HepG2 (cell line): ENCODE data around the gene FBXO9. TPM values are rescaled to one million over a fixed set of nuclear protein-coding genes. Genes with fewer than 3 reads are reported as not detected.
A peak's percentile ranks its signal among the peaks of the same experiment; 100 is the strongest.

Experiments
- ARID2 ChIP-seq: sonication (generic); formaldehyde crosslinking; IDR thresholded peaks from 2 replicates; pipeline ENCODE4 v1.8.1; 2022; ENCODE audit warnings: mild to moderate bottlenecking, missing genetic modification reagents, borderline replicate concordance
- GPN1 ChIP-seq: sonication (generic); formaldehyde crosslinking; IDR thresholded peaks from 2 replicates; pipeline ENCODE4 v1.5.1; 2020; ENCODE audit warnings: missing genetic modification reagents, borderline replicate concordance
- IRX3 ChIP-seq: sonication (generic); formaldehyde crosslinking; IDR thresholded peaks from 2 replicates; pipeline ENCODE4 v1.8.1; 2023; ENCODE audit warnings: mild to moderate bottlenecking, low read depth, missing genetic modification reagents, borderline replicate concordance
- MXI1 ChIP-seq: IDR thresholded peaks from 3 replicates; pipeline ENCODE4 v1.6.1; 2012; ENCODE audit warnings: low read depth, low read length, inconsistent platforms, borderline replicate concordance
- NCOR1 ChIP-seq: fragments of 200-600 bp; sonication (generic); IDR thresholded peaks from 2 replicates; pipeline ENCODE4 v1.7.0; 2017; ENCODE audit warnings: antibody characterized with exemption, low read length, borderline replicate concordance
- NFE2 ChIP-seq: sonication (generic); formaldehyde crosslinking; IDR thresholded peaks from 2 replicates; pipeline ENCODE4 v1.4.0; 2020; ENCODE audit warnings: missing genetic modification reagents
- NFYB ChIP-seq: sonication (generic); formaldehyde crosslinking; IDR thresholded peaks from 2 replicates; pipeline ENCODE4 v1.4.0; 2020; ENCODE audit warnings: missing genetic modification reagents
- NR2F1 ChIP-seq, 2 experiments: fragments of 450-650 bp in 1 of 2; formaldehyde crosslinking in 1 of 2; IDR thresholded peaks; 2 replicates each; pipeline versions ENCODE4 v1.5.0 to v1.6.1; 2016 to 2020; ENCODE audit warnings: mild to moderate bottlenecking in 1 of 2, missing compliant biosample characterization in 1 of 2, missing genetic modification reagents in 1 of 2, moderate library complexity in 1 of 2
- PHF8 ChIP-seq: sonication (generic); formaldehyde crosslinking; IDR thresholded peaks from 2 replicates; pipeline ENCODE4 v1.5.0; 2020; ENCODE audit warnings: missing genetic modification reagents
- POGZ ChIP-seq: sonication (generic); formaldehyde crosslinking; IDR thresholded peaks from 2 replicates; pipeline ENCODE4 v1.4.0; 2020; ENCODE audit warnings: mild to moderate bottlenecking, missing genetic modification reagents
- RFXANK ChIP-seq: IDR thresholded peaks from 2 replicates; pipeline ENCODE4 v1.6.1; 2016
- SALL1 ChIP-seq: sonication (generic); formaldehyde crosslinking; IDR thresholded peaks from 2 replicates; pipeline ENCODE4 v1.8.0; 2022; ENCODE audit warnings: mild to moderate bottlenecking, missing genetic modification reagents
- SOX5 ChIP-seq: IDR thresholded peaks from 2 replicates; pipeline ENCODE4 v1.6.1; 2016; ENCODE audit warnings: borderline replicate concordance
- TOE1 ChIP-seq: sonication (generic); formaldehyde crosslinking; IDR thresholded peaks from 2 replicates; pipeline ENCODE4 v1.4.0; 2020; ENCODE audit warnings: mild to moderate bottlenecking, missing genetic modification reagents
- ZFP62 ChIP-seq: sonication (generic); formaldehyde crosslinking; IDR thresholded peaks from 2 replicates; pipeline ENCODE4 v1.4.0; 2020; ENCODE audit warnings: missing genetic modification reagents
- ZNF460 ChIP-seq: sonication (generic); formaldehyde crosslinking; IDR thresholded peaks from 2 replicates; pipeline ENCODE4 v1.5.1; 2020; ENCODE audit warnings: missing genetic modification reagents, mild to moderate bottlenecking, borderline replicate concordance
- ZNF549 ChIP-seq: sonication (generic); formaldehyde crosslinking; IDR thresholded peaks from 2 replicates; pipeline ENCODE4 v1.5.0; 2020; ENCODE audit warnings: missing genetic modification reagents
- ZNF589 ChIP-seq: sonication (generic); formaldehyde crosslinking; conservative IDR thresholded peaks from 2 replicates; pipeline ENCODE4 v1.8.0; 2022; ENCODE audit warnings: mild to moderate bottlenecking, moderate library complexity, missing genetic modification reagents
- ZNF678 ChIP-seq: sonication (generic); formaldehyde crosslinking; IDR thresholded peaks from 2 replicates; pipeline ENCODE4 v1.4.0; 2020; ENCODE audit warnings: mild to moderate bottlenecking, missing genetic modification reagents
- ZNF781 ChIP-seq: sonication (generic); formaldehyde crosslinking; IDR thresholded peaks from 2 replicates; pipeline ENCODE4 v1.5.1; 2020; ENCODE audit warnings: borderline replicate concordance, mild to moderate bottlenecking, missing genetic modification reagents; ENCODE audit errors: not compliant biosample characterization
- polyA plus RNA-seq, 8 experiments: library from polyadenylated mRNA; depleted of rRNA in 3 of 8; stranded (reverse) in 7 of 8; unstranded in 1 of 8; fragments of >200 nt; fragmentation: Illumina TruSeq in 4 of 8; extraction: Trizol in 4 of 8; gene quantifications; 2 replicates each; pipeline versions ENCODE4 v1.2.1 to v1.2.3, GENCODE V29; 2011 to 2016; ENCODE audit warnings: low read depth in 4 of 8, missing spikeins in 1 of 8, mixed read lengths in 1 of 8; ENCODE audit not compliant: insufficient read depth in 1 of 8
- total RNA-seq, 5 experiments: library from RNA; depleted of rRNA; stranded (reverse); fragments of >200 nt; fragmentation: Illumina TruSeq; extraction: Trizol; gene quantifications; 2 replicates each; pipeline ENCODE4 v1.2.3, GENCODE V29; 2016; ENCODE audit warnings: low read depth in 1 of 5
- TF ChIP-seq, protein P1 (sequence below): sonication (generic); formaldehyde crosslinking; IDR thresholded peaks from 2 replicates; pipeline ENCODE4 v1.5.0; 2020; ENCODE audit warnings: missing genetic modification reagents
- TF ChIP-seq, protein P2 (sequence below): sonication (generic); formaldehyde crosslinking; IDR thresholded peaks from 2 replicates; pipeline ENCODE4 v1.4.0; 2020; ENCODE audit warnings: missing genetic modification reagents, borderline replicate concordance
- TF ChIP-seq, protein P3 (sequence below): IDR thresholded peaks from 2 replicates; pipeline ENCODE4 v1.6.1; 2016; ENCODE audit warnings: mild to moderate bottlenecking
- TF ChIP-seq, protein P4 (sequence below): sonication (generic); formaldehyde crosslinking; IDR thresholded peaks from 2 replicates; pipeline ENCODE4 v1.4.0; 2020; ENCODE audit warnings: missing genetic modification reagents

FBXO9 gene
- total and polyA plus RNA-seq, 2 of the 13 experiments (the other 11 are each of a cell fraction or from before 2014, with no cell fraction given): 64.3 to 98.4 TPM

DNA sequence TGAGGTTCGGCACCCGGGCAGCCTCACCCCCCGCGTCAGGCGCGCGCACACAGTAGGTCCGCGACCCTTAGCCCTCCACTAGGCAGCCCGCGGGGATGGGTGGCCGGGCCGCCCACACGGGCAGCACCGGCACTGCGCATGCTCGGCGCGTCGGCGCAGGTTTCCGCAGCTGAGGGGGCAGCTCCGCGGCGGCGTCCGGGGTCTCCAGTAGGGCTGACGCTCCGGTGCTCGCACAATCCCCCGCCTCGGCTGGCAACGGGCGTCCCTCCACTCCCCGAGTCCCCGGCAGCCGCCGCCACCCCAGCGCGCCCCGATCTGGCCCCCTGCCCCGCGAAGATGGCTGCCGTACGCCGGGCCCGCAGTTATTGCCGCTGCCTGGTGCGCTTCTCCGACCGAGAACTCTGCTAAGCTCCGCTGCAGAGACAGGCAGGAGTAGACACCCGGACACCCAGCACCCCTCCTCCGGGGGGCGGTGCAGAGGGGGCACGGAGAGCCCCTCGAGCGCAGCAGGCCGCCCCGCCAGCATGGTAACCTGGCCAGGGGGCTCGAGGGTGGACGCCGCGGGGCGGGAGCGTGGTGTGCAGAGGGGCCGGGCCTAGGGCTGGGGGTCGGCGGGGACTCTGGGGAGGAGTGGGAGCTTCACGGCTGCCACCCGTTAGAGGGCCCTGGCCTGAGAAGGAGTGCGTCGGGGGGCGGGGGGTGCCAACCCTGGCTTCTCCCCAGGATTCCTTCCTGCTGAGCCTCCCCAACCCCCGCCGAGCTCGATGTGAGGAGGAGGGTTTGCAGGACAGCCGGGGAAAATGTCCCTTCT, at the start of gene FBXO9 (continued):
- TF ChIP-seq PHF8 (CRISPR knock-in tag) (peak; percentile 94), NFE2 (CRISPR knock-in tag) (0 out of 2 replicates have a peak, but pooled peaks have one; percentile 11), MXI1 (peak; percentile 70), IRX3 (CRISPR knock-in tag) (peak; percentile 90), ZNF589 (CRISPR knock-in tag) (peak; percentile 52; the same call in 1 of the 2 replicates), TOE1 (CRISPR knock-in tag) (no peak; the same call in 1 of the 2 replicates), NR2F1 (CRISPR knock-in tag; IDR thresholded peaks at IDR 0.05) (no peak), NFYB (CRISPR knock-in tag) (no peak), GPN1 (CRISPR knock-in tag) (0 out of 2 replicates have a peak, but pooled peaks have one; percentile 8), RFXANK (CRISPR knock-in tag) (0 out of 2 replicates have a peak, but pooled peaks have one; percentile 2), ZNF781 (CRISPR knock-in tag) (peak; percentile 61), ARID2 (peak; percentile 84), POGZ (CRISPR knock-in tag) (peak; percentile 41; the same call in 1 of the 2 replicates), SALL1 (peak; percentile 64), ZNF549 (CRISPR knock-in tag) (no peak), ZNF678 (CRISPR knock-in tag) (no peak), ZFP62 (CRISPR knock-in tag) (no peak), SOX5 (no peak; the same call in 1 of the 2 replicates), NCOR1 (no peak), ZNF460 (CRISPR knock-in tag) (no peak)
- TF ChIP-seq, protein P1, sequence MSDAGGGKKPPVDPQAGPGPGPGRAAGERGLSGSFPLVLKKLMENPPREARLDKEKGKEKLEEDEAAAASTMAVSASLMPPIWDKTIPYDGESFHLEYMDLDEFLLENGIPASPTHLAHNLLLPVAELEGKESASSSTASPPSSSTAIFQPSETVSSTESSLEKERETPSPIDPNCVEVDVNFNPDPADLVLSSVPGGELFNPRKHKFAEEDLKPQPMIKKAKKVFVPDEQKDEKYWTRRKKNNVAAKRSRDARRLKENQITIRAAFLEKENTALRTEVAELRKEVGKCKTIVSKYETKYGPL: peak; percentile 1; the same call in 1 of the 2 replicates
- TF ChIP-seq, protein P2, sequence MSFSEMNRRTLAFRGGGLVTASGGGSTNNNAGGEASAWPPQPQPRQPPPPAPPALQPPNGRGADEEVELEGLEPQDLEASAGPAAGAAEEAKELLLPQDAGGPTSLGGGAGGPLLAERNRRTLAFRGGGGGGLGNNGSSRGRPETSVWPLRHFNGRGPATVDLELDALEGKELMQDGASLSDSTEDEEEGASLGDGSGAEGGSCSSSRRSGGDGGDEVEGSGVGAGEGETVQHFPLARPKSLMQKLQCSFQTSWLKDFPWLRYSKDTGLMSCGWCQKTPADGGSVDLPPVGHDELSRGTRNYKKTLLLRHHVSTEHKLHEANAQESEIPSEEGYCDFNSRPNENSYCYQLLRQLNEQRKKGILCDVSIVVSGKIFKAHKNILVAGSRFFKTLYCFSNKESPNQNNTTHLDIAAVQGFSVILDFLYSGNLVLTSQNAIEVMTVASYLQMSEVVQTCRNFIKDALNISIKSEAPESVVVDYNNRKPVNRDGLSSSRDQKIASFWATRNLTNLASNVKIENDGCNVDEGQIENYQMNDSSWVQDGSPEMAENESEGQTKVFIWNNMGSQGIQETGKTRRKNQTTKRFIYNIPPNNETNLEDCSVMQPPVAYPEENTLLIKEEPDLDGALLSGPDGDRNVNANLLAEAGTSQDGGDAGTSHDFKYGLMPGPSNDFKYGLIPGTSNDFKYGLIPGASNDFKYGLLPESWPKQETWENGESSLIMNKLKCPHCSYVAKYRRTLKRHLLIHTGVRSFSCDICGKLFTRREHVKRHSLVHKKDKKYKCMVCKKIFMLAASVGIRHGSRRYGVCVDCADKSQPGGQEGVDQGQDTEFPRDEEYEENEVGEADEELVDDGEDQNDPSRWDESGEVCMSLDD: 0 out of 2 replicates have a peak, but pooled peaks have one; percentile 65
- TF ChIP-seq, protein P3, sequence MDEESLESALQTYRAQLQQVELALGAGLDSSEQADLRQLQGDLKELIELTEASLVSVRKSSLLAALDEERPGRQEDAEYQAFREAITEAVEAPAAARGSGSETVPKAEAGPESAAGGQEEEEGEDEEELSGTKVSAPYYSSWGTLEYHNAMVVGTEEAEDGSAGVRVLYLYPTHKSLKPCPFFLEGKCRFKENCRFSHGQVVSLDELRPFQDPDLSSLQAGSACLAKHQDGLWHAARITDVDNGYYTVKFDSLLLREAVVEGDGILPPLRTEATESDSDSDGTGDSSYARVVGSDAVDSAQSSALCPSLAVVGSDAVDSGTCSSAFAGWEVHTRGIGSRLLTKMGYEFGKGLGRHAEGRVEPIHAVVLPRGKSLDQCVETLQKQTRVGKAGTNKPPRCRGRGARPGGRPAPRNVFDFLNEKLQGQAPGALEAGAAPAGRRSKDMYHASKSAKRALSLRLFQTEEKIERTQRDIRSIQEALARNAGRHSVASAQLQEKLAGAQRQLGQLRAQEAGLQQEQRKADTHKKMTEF (CRISPR knock-in tag): peak; percentile 92; the same call in 1 of the 2 replicates
- TF ChIP-seq, protein P4, sequence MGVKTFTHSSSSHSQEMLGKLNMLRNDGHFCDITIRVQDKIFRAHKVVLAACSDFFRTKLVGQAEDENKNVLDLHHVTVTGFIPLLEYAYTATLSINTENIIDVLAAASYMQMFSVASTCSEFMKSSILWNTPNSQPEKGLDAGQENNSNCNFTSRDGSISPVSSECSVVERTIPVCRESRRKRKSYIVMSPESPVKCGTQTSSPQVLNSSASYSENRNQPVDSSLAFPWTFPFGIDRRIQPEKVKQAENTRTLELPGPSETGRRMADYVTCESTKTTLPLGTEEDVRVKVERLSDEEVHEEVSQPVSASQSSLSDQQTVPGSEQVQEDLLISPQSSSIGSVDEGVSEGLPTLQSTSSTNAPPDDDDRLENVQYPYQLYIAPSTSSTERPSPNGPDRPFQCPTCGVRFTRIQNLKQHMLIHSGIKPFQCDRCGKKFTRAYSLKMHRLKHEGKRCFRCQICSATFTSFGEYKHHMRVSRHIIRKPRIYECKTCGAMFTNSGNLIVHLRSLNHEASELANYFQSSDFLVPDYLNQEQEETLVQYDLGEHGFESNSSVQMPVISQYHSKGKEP (CRISPR knock-in tag): no peak; the same call in 1 of the 2 replicates
